KMS-11 (cell line): ENCODE data around the gene FLT3LG.

Experiments
- H2AFZ ChIP-seq: fragments of 200-600 bp; sonication (generic); 2 replicates; pipeline ENCODE4 v1.6.1; 2016; ENCODE audit warnings: antibody characterized with exemption, mixed run types, low read depth
- H3K27ac ChIP-seq: fragments of 200-600 bp; sonication (generic); 2 replicates; pipeline ENCODE4 v1.6.1; 2016; ENCODE audit warnings: mild to moderate bottlenecking, mixed run types
- H3K27me3 ChIP-seq: fragments of 200-600 bp; sonication (generic); 2 replicates; pipeline ENCODE4 v1.6.1; 2017; ENCODE audit warnings: mild to moderate bottlenecking, low read depth, mixed run types, moderate library complexity; ENCODE audit not compliant: insufficient read depth
- H3K36me3 ChIP-seq: fragments of 200-600 bp; sonication (generic); 2 replicates; pipeline ENCODE4 v1.6.1; 2017; ENCODE audit warnings: mild to moderate bottlenecking, mixed run types; ENCODE audit not compliant: insufficient read depth
- H3K4me1 ChIP-seq: fragments of 200-600 bp; sonication (generic); 2 replicates; pipeline ENCODE4 v1.6.1; 2016; ENCODE audit warnings: mild to moderate bottlenecking, low read depth, mixed run types; ENCODE audit not compliant: poor library complexity, severe bottlenecking
- H3K4me2 ChIP-seq: fragments of 200-600 bp; sonication (generic); 2 replicates; pipeline ENCODE4 v1.7.0; 2016; ENCODE audit warnings: mild to moderate bottlenecking, mixed run types
- H3K4me3 ChIP-seq: fragments of 200-600 bp; sonication (generic); IDR thresholded peaks from 2 replicates; pipeline ENCODE4 v1.6.1; 2017; ENCODE audit warnings: low read depth, low read length, mixed read lengths; ENCODE audit not compliant: insufficient read depth
- H3K79me2 ChIP-seq: fragments of 200-600 bp; sonication (generic); 2 replicates; pipeline ENCODE4 v1.6.1; 2016; ENCODE audit warnings: low read depth, mixed run types; ENCODE audit not compliant: insufficient read depth
- H3K9ac ChIP-seq: fragments of 200-600 bp; sonication (generic); 2 replicates; pipeline ENCODE4 v1.6.1; 2016; ENCODE audit warnings: mild to moderate bottlenecking, mixed run types
- H4K20me1 ChIP-seq: fragments of 200-600 bp; sonication (generic); 2 replicates; pipeline ENCODE4 v1.6.1; 2016; ENCODE audit warnings: mild to moderate bottlenecking, mixed run types; ENCODE audit not compliant: insufficient read depth
- TF ChIP-seq, protein P1 (sequence below): fragments of 200-600 bp; sonication (generic); conservative IDR thresholded peaks from 2 replicates; pipeline ENCODE4 v1.6.1; 2017; ENCODE audit warnings: low read depth, mild to moderate bottlenecking, antibody characterized with exemption, low read length, moderate library complexity, mixed read lengths

The FLT3LG gene

GRCh38 chr19:49462492-49462891, 11.5 kb upstream of the FLT3LG start:
- Histone ChIP-seq H2AFZ (no peak overlapping the region), H3K4me2 (no peak overlapping the region), H3K4me1 (peaks cover 37% of the 10 kb centered on the region), H3K27me3 (no peaks in the 10 kb centered on the region), H3K27ac (no peak overlapping the region), H3K9ac (no peak overlapping the region), H3K4me3 (no peak overlapping the region), H4K20me1 (no peaks in the 10 kb centered on the region), H3K36me3 (no peaks in the 10 kb centered on the region), H3K79me2 (peaks cover 27% of the 10 kb centered on the region)
- TF ChIP-seq, protein P1, sequence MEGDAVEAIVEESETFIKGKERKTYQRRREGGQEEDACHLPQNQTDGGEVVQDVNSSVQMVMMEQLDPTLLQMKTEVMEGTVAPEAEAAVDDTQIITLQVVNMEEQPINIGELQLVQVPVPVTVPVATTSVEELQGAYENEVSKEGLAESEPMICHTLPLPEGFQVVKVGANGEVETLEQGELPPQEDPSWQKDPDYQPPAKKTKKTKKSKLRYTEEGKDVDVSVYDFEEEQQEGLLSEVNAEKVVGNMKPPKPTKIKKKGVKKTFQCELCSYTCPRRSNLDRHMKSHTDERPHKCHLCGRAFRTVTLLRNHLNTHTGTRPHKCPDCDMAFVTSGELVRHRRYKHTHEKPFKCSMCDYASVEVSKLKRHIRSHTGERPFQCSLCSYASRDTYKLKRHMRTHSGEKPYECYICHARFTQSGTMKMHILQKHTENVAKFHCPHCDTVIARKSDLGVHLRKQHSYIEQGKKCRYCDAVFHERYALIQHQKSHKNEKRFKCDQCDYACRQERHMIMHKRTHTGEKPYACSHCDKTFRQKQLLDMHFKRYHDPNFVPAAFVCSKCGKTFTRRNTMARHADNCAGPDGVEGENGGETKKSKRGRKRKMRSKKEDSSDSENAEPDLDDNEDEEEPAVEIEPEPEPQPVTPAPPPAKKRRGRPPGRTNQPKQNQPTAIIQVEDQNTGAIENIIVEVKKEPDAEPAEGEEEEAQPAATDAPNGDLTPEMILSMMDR = no peak

- no peak overlapping the region for H2AFZ ChIP-seq
- TF ChIP-seq, protein P1 = no peak
- H3K4me2 ChIP-seq = no peak overlapping the region
- peaks cover 36% of the 10 kb centered on the region for H3K4me1 ChIP-seq
- no peak overlapping the region for H3K27ac ChIP-seq
- H3K27me3 ChIP-seq = no peaks in the 10 kb centered on the region
- peaks cover 18% of the 10 kb centered on the region for H3K79me2 ChIP-seq
- no peak overlapping the region for H3K4me3 ChIP-seq
- H3K9ac ChIP-seq = no peak overlapping the region
- H3K36me3 ChIP-seq = no peaks in the 10 kb centered on the region
- no peaks in the 10 kb centered on the region for H4K20me1 ChIP-seq
Observed at GRCh38 chr19:49463960-49464740, 9.9 kb upstream of the FLT3LG start.

GRCh38 chr19:49465371-49465770, 8.6 kb upstream of the FLT3LG start:
- no peak overlapping the region for H3K9ac ChIP-seq
- H3K79me2 ChIP-seq = 0 out of 2 replicates have a peak, but pooled peaks cover 6% of the 10 kb centered on the region
- H3K4me3 ChIP-seq = no peak overlapping the region
- H3K27me3 ChIP-seq = no peaks in the 10 kb centered on the region
- H4K20me1 ChIP-seq = no peaks in the 10 kb centered on the region
- no peaks in the 10 kb centered on the region for H3K36me3 ChIP-seq
- no peak overlapping the region for H3K27ac ChIP-seq
- no peak overlapping the region for H2AFZ ChIP-seq
- H3K4me1 ChIP-seq = peaks cover 36% of the 10 kb centered on the region
- H3K4me2 ChIP-seq = no peak overlapping the region
- TF ChIP-seq, protein P1 = no peak

DNA sequence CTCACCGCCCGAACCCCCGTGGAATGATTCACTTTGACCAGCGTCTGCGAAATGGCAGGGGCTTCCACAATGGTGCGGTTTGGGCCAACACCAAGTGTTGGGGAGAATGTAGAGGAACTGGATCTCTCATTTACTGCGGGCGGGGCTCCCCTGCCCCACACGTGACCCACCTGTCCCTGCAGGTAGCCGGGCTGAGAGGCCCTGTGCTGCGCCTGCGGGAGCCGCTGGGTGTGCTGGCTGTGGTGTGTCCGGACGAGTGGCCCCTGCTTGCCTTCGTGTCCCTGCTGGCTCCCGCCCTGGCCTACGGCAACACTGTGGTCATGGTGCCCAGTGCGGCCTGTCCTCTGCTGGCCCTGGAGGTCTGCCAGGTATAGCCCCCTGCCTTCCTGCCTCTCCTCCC, 5.8 kb upstream of the FLT3LG start:
- Histone ChIP-seq H3K4me1 (peaks cover 49% of the 10 kb centered on the region), H3K4me3 (no peak overlapping the region), H2AFZ (no peak overlapping the region), H3K4me2 (peak overlapping the region; percentile 89), H3K36me3 (no peaks in the 10 kb centered on the region), H3K9ac (peak overlapping the region; percentile 54; the same call in 1 of the 2 replicates), H4K20me1 (no peaks in the 10 kb centered on the region), H3K27ac (peak overlapping the region; percentile 94), H3K27me3 (no peaks in the 10 kb centered on the region), H3K79me2 (no peaks in the 10 kb centered on the region)
- TF ChIP-seq, protein P1 = no peak
